A673 (cell line): ENCODE results near the gene CHAD. TPM values are rescaled to one million over a fixed set of nuclear protein-coding genes. Genes with fewer than 3 reads are reported as not detected.

Source experiments
- BruUV-seq: library from RNA; stranded (reverse); fragments of 400-500 nt; replicated peaks from 2 replicates; lab custom pipeline; 2021; lab: Mats Ljungman, UMichigan
- CTCF ChIA-PET: fragments of 300-600 bp; sonication (Branson Sonifier 250); formaldehyde crosslinking; loops from one replicate; lab custom pipeline; 2022; ENCODE audit warnings: antibody characterized with exemption; lab: Charles Lee
- POLR2A ChIA-PET: fragments of 300-600 bp; sonication (Branson Sonifier 250); formaldehyde crosslinking; loops from one replicate; lab custom pipeline; 2022; ENCODE audit warnings: antibody characterized with exemption; ENCODE audit not compliant: low non-redundant PET; lab: Charles Lee
- DNase-seq: peaks from one replicate; pipeline ENCODE4 v3.0.0-alpha.2; 2015; ENCODE audit warnings: low spot score
- H3K27ac ChIP-seq: fragments of 200-600 bp; sonication (generic); 2 replicates; pipeline ENCODE4 v1.5.1; 2016; ENCODE audit warnings: mixed run types, low read depth, mild to moderate bottlenecking, mixed read lengths, antibody characterized with exemption, low read length; ENCODE audit not compliant: poor library complexity, severe bottlenecking
- H3K27me3 ChIP-seq: fragments of 200-600 bp; sonication (generic); replicated peaks from 2 replicates; pipeline ENCODE4 v1.6.1; 2017; ENCODE audit warnings: mixed run types, low read depth, mild to moderate bottlenecking, mixed read lengths, antibody characterized with exemption, low read length; ENCODE audit not compliant: insufficient read depth, poor library complexity
- H3K36me3 ChIP-seq: fragments of 200-600 bp; sonication (generic); 2 replicates; pipeline ENCODE4 v1.6.1; 2016; ENCODE audit warnings: mixed run types, mild to moderate bottlenecking, mixed read lengths, antibody characterized with exemption, low read length; ENCODE audit not compliant: insufficient read depth, poor library complexity, severe bottlenecking
- H3K4me1 ChIP-seq: fragments of 200-600 bp; sonication (generic); 2 replicates; pipeline ENCODE4 v1.6.1; 2017; ENCODE audit warnings: mixed run types, mild to moderate bottlenecking, mixed read lengths, antibody characterized with exemption, low read length; ENCODE audit not compliant: insufficient read depth, poor library complexity, severe bottlenecking
- H3K4me3 ChIP-seq: fragments of 200-600 bp; sonication (generic); 2 replicates; pipeline ENCODE4 v1.5.1; 2016; ENCODE audit warnings: low read depth, mixed run types, mild to moderate bottlenecking, mixed read lengths, low read length; ENCODE audit not compliant: poor library complexity, severe bottlenecking
- H3K9me3 ChIP-seq: fragments of 200-600 bp; sonication (generic); 2 replicates; pipeline ENCODE4 v1.6.1; 2016; ENCODE audit warnings: mixed run types, low read depth, mild to moderate bottlenecking, mixed read lengths, antibody characterized with exemption, low read length; ENCODE audit not compliant: poor library complexity, severe bottlenecking
- CTCF ChIP-seq: fragments of 300-800, 200-600 bp; sonication (generic); conservative IDR thresholded peaks from 2 replicates; pipeline ENCODE4 v1.5.1; 2017; ENCODE audit warnings: low read depth, mild to moderate bottlenecking, antibody characterized with exemption, low read length, moderate library complexity, mixed read lengths
- EZH2 ChIP-seq: fragments of 200-600 bp; sonication (generic); IDR thresholded peaks from 2 replicates; pipeline ENCODE4 v1.6.1; 2017; ENCODE audit warnings: borderline replicate concordance, low read depth, mild to moderate bottlenecking, mixed read lengths, antibody characterized with exemption, low read length; ENCODE audit not compliant: poor library complexity, severe bottlenecking
- intact Hi-C: fragments of 100-400 bp; cut with micrococcal nuclease; formaldehyde crosslinking; loops from one replicate; pipeline ENCODE4 v1.10.0; 2022; ENCODE audit not compliant: unreplicated experiment
- total RNA-seq: library from RNA; stranded (reverse); gene quantifications from 2 replicates; pipeline ENCODE4 v1.2.3, GENCODE V29; 2021

CHAD gene
- total RNA-seq, 1 experiment from 2014 or later: not detected

- CTCF ChIA-PET: interaction anchor here (0.7 kb wide), 2 partner anchors 29 to 847 kb away, joined by 3 to 5 read pairs; partner anchors contain the start of gene LRRC59
- BruUV-seq: TSS peak; percentile 37
- DNase-seq: peak; percentile 35
These were observed 41.6 kb downstream of the CHAD start for GRCh38 chr17:50426814-50427787.

GRCh38 chr17:50426472-50426782, 42.3 kb downstream of the CHAD start:
- peaks cover 35% of the 10 kb centered on the region for H3K4me1 ChIP-seq
- BruUV-seq: no TSS peak
- ChIA-PET POLR2A (no interaction called here), CTCF (interaction anchor here (0.7 kb wide), 1 partner anchor 29 kb away, joined by 5 read pairs; the partner anchor contains the start of gene LRRC59)
- H3K9me3 ChIP-seq: no peaks in the 10 kb centered on the region
- H3K36me3 ChIP-seq: no peaks in the 10 kb centered on the region
- no peak for TF ChIP-seq EZH2
- no peak for TF ChIP-seq CTCF
- H3K27me3 ChIP-seq: no peaks in the 10 kb centered on the region
- no peak overlapping the region for H3K27ac ChIP-seq
- no peak for DNase-seq
- peak overlapping the region; percentile 57 for H3K4me3 ChIP-seq
- intact Hi-C loops: no loop called here

More at GRCh38 chr17:50426814-50427787, 41.6 kb downstream of the CHAD start:
- TF ChIP-seq CTCF (peak; percentile 45), EZH2 (no peak)
- H3K4me3 ChIP-seq: peak overlapping the region; percentile 57
- no peaks in the 10 kb centered on the region for H3K9me3 ChIP-seq
- no peak overlapping the region for H3K27ac ChIP-seq
- intact Hi-C loops: no loop called here
- H3K4me1 ChIP-seq: peaks cover 35% of the 10 kb centered on the region
- POLR2A ChIA-PET: no interaction called here
- H3K36me3 ChIP-seq: no peaks in the 10 kb centered on the region
- no peaks in the 10 kb centered on the region for H3K27me3 ChIP-seq

- H3K4me3 ChIP-seq: peak within 1 kb of the TSS; percentile 57
- BruUV-seq: no TSS peak
- H3K9me3 ChIP-seq: no peaks in the 10 kb centered on the region
- CTCF ChIA-PET: interaction anchor here (0.7 kb wide), 1 partner anchor 28 kb away, joined by 5 read pairs; the partner anchor contains the start of gene LRRC59
- H3K27ac ChIP-seq: no peak within 1 kb of the TSS
- H3K36me3 ChIP-seq: no peaks in the 10 kb centered on the region
- no peak for TF ChIP-seq CTCF
- TF ChIP-seq EZH2: no peak
- POLR2A ChIA-PET: no interaction called here
- peak; percentile 71 for DNase-seq
- no peaks in the 10 kb centered on the region for H3K27me3 ChIP-seq
- intact Hi-C loops: no loop called here
- H3K4me1 ChIP-seq: peaks cover 37% of the 10 kb centered on the region
These were observed 42.8 kb downstream of the CHAD start, which contains the start of gene ACSF2 for GRCh38 chr17:50425682-50426471. TSS of gene ACSF2 (plus strand) at chr17:50426218. CDS start at chr17:50426262, 44 bp downstream.
